Measurements from ENCODE around the gene LYPD8. TPM values are rescaled to one million over a fixed set of nuclear protein-coding genes. Genes with fewer than 3 reads are reported as not detected.

LYPD8 gene
- total RNA-seq, 4 donors from 2014 or later: not detected

DNA sequence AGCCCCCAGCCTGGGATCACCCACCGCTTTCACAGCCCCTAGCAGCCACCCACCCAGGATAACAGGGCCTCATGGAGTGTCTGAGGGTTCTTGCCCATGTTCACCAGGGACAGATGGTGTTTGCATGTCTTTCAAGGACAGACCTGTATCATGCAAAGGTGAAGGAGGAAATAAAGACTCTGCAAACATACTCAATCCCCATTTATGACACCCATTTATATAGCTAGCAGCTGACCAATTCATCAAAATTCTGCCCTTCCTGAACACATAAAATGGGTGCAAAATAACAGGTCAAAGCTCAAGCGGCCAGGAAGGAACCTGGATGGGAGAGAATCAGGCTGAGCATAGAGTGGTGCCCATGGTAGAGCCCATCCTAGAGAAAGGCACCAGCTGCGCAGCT, 32.8 kb upstream of the LYPD8 start:
- no peaks in the 10 kb centered on the region for H3K36me3 ChIP-seq
- peaks cover 5% of the 10 kb centered on the region for H3K4me1 ChIP-seq
- TF ChIP-seq EP300 (IDR thresholded peaks at IDR 0.05): no peak
- TF ChIP-seq, protein P1, sequence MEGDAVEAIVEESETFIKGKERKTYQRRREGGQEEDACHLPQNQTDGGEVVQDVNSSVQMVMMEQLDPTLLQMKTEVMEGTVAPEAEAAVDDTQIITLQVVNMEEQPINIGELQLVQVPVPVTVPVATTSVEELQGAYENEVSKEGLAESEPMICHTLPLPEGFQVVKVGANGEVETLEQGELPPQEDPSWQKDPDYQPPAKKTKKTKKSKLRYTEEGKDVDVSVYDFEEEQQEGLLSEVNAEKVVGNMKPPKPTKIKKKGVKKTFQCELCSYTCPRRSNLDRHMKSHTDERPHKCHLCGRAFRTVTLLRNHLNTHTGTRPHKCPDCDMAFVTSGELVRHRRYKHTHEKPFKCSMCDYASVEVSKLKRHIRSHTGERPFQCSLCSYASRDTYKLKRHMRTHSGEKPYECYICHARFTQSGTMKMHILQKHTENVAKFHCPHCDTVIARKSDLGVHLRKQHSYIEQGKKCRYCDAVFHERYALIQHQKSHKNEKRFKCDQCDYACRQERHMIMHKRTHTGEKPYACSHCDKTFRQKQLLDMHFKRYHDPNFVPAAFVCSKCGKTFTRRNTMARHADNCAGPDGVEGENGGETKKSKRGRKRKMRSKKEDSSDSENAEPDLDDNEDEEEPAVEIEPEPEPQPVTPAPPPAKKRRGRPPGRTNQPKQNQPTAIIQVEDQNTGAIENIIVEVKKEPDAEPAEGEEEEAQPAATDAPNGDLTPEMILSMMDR (IDR thresholded peaks at IDR 0.05): no peak
- no peak for TF ChIP-seq POLR2AphosphoS5 (IDR thresholded peaks at IDR 0.05)
- WGBS: 83% methylated on average over 3 of the region's 3 CpGs
- no peak overlapping the region for H3K4me3 ChIP-seq
- no peak overlapping the region for H3K27ac ChIP-seq
- DNase-seq (ENCODE audit: low spot score in 2 of 2): no peak
- H3K9me3 ChIP-seq: no peaks in the 10 kb centered on the region
- H3K27me3 ChIP-seq: no peaks in the 10 kb centered on the region

DNA sequence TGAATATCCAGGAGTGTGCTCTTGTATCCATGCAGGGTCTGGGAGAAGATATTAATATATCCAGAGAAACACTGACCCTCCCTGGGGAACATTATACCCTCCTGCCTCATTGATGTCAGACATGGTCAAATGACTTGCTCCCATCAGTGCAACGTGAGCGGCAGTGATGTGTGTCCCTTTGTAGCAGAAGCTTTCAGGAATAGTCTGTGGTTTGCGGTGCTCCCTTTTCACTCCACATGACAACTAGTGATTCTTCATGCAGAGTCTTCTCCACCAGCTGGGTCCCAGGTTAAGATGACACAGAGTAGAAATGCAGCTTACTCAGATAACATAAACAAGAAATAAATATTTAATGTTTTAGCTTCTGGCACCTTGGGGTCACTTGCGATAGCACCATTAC, 31.9 kb upstream of the LYPD8 start:
- H3K4me3 ChIP-seq: no peak overlapping the region
- peaks cover 5% of the 10 kb centered on the region for H3K4me1 ChIP-seq
- no peaks in the 10 kb centered on the region for H3K36me3 ChIP-seq
- no peak for TF ChIP-seq EP300 (IDR thresholded peaks at IDR 0.05)
- TF ChIP-seq POLR2AphosphoS5 (IDR thresholded peaks at IDR 0.05): no peak
- TF ChIP-seq, protein P1 (IDR thresholded peaks at IDR 0.05): no peak
- no peak for TF ChIP-seq POLR2A (IDR thresholded peaks at IDR 0.05)
- no peak for DNase-seq (ENCODE audit: low spot score in 2 of 2)
- 92% methylated on average over 4 of the region's 4 CpGs for WGBS
- H3K27ac ChIP-seq: no peak overlapping the region
- H3K27me3 ChIP-seq: no peaks in the 10 kb centered on the region
- H3K9me3 ChIP-seq: no peaks in the 10 kb centered on the region

DNA sequence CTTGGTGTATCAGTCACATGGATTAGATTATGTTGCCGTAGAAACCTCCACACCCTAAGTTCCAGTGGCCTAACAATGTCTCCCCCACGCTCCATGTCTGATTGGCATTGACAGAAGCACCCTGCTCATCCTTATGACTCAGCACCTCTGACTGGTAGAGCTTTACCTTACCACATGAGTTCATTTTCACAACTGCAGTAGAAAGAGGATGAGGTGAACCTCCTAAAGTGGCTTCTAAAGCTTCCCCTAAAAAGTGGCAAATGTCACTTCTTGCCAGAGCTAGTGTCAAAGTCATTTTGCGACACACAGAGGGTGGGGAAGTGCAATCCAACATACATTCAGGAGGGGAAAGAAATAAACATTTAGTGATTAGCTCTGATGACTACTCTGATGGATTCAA, 30.6 kb upstream of the LYPD8 start:
- 64% methylated on average over 3 of the region's 3 CpGs for WGBS
- Histone ChIP-seq H3K36me3 (no peaks in the 10 kb centered on the region), H3K9me3 (no peaks in the 10 kb centered on the region), H3K4me3 (no peak overlapping the region), H3K27ac (no peak overlapping the region), H3K4me1 (peaks cover 5% of the 10 kb centered on the region), H3K27me3 (no peaks in the 10 kb centered on the region)
- no peak for DNase-seq (ENCODE audit: low spot score in 2 of 2)
- TF ChIP-seq EP300 (IDR thresholded peaks at IDR 0.05) (no peak), POLR2A (IDR thresholded peaks at IDR 0.05) (no peak), POLR2AphosphoS5 (IDR thresholded peaks at IDR 0.05) (no peak)
- TF ChIP-seq, protein P1 (IDR thresholded peaks at IDR 0.05): no peak

DNA sequence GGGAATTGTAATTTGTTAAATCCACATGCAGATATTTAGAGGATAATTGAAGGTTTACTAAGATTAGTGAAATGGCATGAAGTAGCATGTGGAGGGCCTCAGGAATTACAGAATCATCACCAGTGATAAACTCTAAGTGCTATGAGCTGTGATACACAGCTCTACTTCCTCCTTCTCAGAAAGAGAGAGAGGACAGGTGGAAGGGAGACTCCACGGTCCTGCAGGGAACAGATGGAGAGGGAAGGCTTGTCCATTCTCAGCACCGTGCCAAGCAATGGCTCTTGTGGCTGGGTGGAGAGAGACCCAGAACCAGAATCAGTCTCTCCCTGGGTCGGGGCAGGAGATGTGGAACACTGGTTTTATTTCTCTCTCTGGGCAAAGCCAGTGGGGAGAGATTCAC, 27.8 kb upstream of the LYPD8 start:
- Histone ChIP-seq H3K4me3 (no peak overlapping the region), H3K9me3 (peaks cover 4% of the 10 kb centered on the region), H3K36me3 (no peaks in the 10 kb centered on the region), H3K27ac (no peak overlapping the region), H3K27me3 (no peaks in the 10 kb centered on the region), H3K4me1 (no peaks in the 10 kb centered on the region)
- TF ChIP-seq POLR2A (IDR thresholded peaks at IDR 0.05): no peak
- no peak for TF ChIP-seq EP300 (IDR thresholded peaks at IDR 0.05)
- TF ChIP-seq POLR2AphosphoS5 (IDR thresholded peaks at IDR 0.05): no peak
- TF ChIP-seq, protein P1 (IDR thresholded peaks at IDR 0.05): no peak
- DNase-seq (ENCODE audit: low spot score in 2 of 2): no peak
- 72% methylated on average over 3 of the region's 3 CpGs for WGBS

DNA sequence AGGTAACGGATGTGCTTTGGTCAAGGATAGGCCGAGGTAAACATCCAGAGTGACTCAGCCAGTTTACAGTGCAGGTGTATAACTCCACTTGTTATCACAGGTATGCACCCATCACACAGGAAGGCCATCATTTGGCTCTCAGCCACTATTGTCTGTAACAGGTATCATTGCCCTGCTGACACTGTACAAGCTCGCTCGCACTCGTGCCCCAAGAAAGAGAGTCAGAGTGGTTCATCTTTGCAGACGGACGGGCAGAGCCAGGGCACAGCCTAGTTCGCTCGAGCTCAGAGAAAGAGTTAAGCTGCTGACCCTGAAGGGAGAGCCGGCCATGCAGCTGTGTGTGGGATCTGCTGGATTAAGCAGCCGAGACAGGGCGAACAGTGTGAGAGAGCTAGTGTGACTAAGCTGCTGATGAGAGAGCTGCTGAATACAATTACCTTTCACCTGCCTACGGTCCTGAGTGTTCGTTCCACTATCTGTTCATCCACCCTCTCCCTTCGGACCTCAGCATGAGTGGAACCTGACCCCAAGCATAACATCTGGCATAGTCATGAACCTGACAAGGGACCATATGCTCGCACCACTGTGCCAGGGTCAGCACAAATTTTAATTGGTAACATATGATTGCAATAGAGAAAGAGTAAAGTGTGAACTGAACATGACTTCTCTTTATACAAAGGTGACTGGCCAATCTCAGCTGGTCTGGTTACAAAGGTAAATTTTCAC, 27.0 kb upstream of the LYPD8 start:
- no peak for DNase-seq (ENCODE audit: low spot score in 2 of 2)
- Histone ChIP-seq H3K27ac (no peak overlapping the region), H3K27me3 (no peaks in the 10 kb centered on the region), H3K9me3 (peaks cover 4% of the 10 kb centered on the region), H3K4me1 (no peaks in the 10 kb centered on the region), H3K4me3 (no peak overlapping the region), H3K36me3 (no peaks in the 10 kb centered on the region)
- no peak for TF ChIP-seq EP300 (IDR thresholded peaks at IDR 0.05)
- WGBS: 84% methylated on average over 16 of the region's 16 CpGs

DNA sequence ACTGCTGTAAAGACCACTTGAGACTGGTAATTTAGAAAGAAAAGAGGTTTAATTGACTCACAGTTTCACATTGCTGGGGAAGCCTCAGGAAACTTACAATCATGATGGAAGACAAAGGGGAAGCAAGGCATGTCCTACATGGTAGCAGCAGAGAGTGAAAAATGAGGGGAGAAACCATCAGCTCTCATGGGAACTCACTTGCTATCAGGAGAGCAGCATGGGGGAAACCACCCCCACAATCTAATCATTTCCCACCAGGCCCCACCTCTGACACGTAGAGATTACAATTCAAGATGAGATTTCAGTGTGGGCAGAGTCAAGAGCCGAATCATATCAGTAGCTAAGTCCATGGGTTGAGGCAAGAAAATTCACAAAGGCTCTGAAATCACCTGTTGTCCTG, 23.8 kb upstream of the LYPD8 start:
- DNase-seq (ENCODE audit: low spot score in 2 of 2): no peak
- Histone ChIP-seq H3K4me3 (no peak overlapping the region), H3K9me3 (peaks cover 4% of the 10 kb centered on the region), H3K27ac (no peak overlapping the region), H3K4me1 (no peaks in the 10 kb centered on the region), H3K36me3 (no peaks in the 10 kb centered on the region), H3K27me3 (no peaks in the 10 kb centered on the region)
- WGBS: 77% methylated on average over 2 of the region's 2 CpGs
- no peak for TF ChIP-seq EP300 (IDR thresholded peaks at IDR 0.05)
- TF ChIP-seq, protein P1 (IDR thresholded peaks at IDR 0.05): no peak
- TF ChIP-seq POLR2A (IDR thresholded peaks at IDR 0.05): no peak
- no peak for TF ChIP-seq POLR2AphosphoS5 (IDR thresholded peaks at IDR 0.05)
